ENCODE results near the gene GAB2.

The GAB2 gene

GRCh38 chr11:78427615-78428265 lies 10.1 kb upstream of the GAB2 start:
- no peak for DNase-seq

GRCh38 chr11:78426845-78427244 lies 9.2 kb upstream of the GAB2 start:
- no peak for DNase-seq

GRCh38 chr11:78425399-78426070 lies 7.9 kb upstream of the GAB2 start:
- DNase-seq = peak; percentile 26

- DNase-seq = no peak
These were observed 7.0 kb upstream of the GAB2 start for GRCh38 chr11:78424334-78425270.

GRCh38 chr11:78423241-78423640 lies 5.6 kb upstream of the GAB2 start:
- no peak for DNase-seq

GRCh38 chr11:78420796-78421209 lies 3.2 kb upstream of the GAB2 start:
- DNase-seq = peak; percentile 93

GRCh38 chr11:78420255-78420764 lies 2.7 kb upstream of the GAB2 start:
- peak; percentile 93 for DNase-seq

- DNase-seq = peak; percentile 32
These were observed 1.7 kb upstream of the GAB2 start for GRCh38 chr11:78419327-78419726.

- peak; percentile 57 for DNase-seq
These were observed 1.1 kb upstream of the GAB2 start for GRCh38 chr11:78418584-78419211.

- peak; percentile 86 for DNase-seq
These were observed 416 bp upstream of the GAB2 start for GRCh38 chr11:78417888-78418583.

- peak; percentile 85 for DNase-seq
These were observed 1.1 kb downstream of the GAB2 start for GRCh38 chr11:78416285-78417174.

- no peak for DNase-seq
These were observed 2.3 kb downstream of the GAB2 start for GRCh38 chr11:78415338-78415737.

- peak; percentile 29 for DNase-seq
These were observed 3.1 kb downstream of the GAB2 start for GRCh38 chr11:78414321-78415051.

GRCh38 chr11:78408619-78409018 lies 9.0 kb downstream of the GAB2 start:
- DNase-seq = no peak

- no peak for DNase-seq
These were observed 10.9 kb downstream of the GAB2 start for GRCh38 chr11:78406568-78407196.

- no peak for DNase-seq
These were observed 11.8 kb downstream of the GAB2 start for GRCh38 chr11:78405805-78406204.

GRCh38 chr11:78403781-78404180 lies 13.8 kb downstream of the GAB2 start:
- DNase-seq = no peak

- no peak for DNase-seq
These were observed 14.8 kb downstream of the GAB2 start for GRCh38 chr11:78402847-78403246.

- DNase-seq = no peak
These were observed 16.9 kb downstream of the GAB2 start for GRCh38 chr11:78400702-78401101.

- no peak for DNase-seq
These were observed 17.5 kb downstream of the GAB2 start for GRCh38 chr11:78400116-78400515.
